DMS114 treated with DMSO at 0.1 percent for 48 hours (cell line): ENCODE measurements around the gene TXNDC11.
"Not testable (repeated sequence)": the region's sequence is repeated elsewhere in the genome, so short reads cannot be mapped to it uniquely, and the experiment has no call there.

Experiments
- DNase-seq: peaks from one replicate; lab custom pipeline; 2025; ENCODE audit not compliant: unreplicated experiment; lab: John Stamatoyannopoulos, UW

TXNDC11 gene

GRCh38 chr16:11742536-11743307, at the start of gene TXNDC11:
Gene TXNDC11 (minus strand): TSS chr16:11742857. CDS start chr16:11742730, 127 bp downstream.
- peak; percentile 88 for DNase-seq

DNA sequence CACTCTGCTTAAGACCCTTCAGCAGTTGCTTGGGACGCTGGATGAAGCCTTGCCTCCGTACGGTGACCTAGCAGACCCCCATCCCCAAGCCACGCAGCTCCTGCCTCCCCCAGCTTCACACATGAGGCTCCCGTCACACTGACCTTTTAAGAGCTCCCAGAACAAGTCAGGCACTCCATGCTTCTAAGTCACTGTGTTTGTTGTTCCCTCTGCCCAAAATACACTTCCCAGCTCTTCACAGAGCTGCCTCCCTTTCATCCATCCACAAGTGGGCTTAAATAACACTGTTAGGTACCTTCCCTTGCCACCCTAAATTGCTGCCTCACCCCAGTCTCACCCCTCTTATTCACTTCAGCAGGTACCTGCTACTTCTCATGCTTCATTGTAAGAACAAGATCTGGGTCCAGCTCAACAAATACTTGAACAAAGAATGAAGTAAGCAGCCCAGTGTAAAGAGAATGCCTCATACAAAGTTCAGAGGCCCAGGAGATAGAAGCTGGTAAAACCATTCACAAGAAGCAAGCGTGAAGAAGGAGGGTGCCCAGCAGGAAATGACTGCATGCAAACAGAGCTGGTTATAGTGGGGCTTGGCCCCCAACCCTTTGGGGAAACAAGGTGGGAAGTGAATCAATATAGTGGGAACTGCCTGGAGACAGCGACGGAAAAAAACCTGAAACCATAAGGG, 48.6 kb upstream of the TXNDC11 start:
- DNase-seq, result no peak

GRCh38 chr16:11788914-11789313, 46.3 kb upstream of the TXNDC11 start:
- DNase-seq, result no peak

- DNase-seq, result not testable (repeated sequence)
Observed at GRCh38 chr16:11784980-11785599, 42.4 kb upstream of the TXNDC11 start.

DNA sequence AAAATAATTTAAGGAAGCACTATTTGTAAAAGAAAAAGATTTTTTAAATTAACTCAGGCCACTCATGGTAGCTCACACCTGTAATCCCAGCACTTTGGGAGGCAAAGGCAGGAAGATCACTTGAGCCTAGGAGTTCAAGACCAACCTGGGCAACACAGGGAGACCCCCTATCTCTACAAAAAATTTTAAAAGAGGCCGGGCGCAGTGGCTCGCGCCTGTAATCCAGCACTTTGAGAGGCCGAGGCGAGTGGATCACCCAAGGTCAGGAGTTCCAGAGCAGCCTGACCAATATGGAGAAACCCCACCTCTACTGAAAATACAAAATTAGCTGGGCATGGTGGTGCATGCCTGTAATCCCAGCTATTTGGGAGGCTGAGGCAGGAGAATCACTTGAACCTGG, 41.7 kb upstream of the TXNDC11 start:
- not testable (repeated sequence) for DNase-seq

DNA sequence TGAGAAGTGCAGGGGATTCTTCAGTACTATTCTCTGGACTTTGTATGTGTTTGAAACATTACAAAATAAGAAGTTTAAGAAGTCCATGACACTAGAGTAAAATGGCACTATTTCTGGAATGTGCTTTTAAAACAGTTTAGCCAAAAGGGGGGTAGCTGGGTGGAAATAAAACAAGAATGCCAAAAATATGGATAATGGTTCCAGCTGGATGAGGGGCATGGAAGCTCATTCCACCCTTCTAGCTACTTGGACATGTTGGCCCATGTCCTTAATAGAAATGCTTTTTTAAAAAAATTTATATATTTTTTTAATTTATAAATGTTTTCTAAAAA, 41.3 kb upstream of the TXNDC11 start:
- no peak for DNase-seq

DNA sequence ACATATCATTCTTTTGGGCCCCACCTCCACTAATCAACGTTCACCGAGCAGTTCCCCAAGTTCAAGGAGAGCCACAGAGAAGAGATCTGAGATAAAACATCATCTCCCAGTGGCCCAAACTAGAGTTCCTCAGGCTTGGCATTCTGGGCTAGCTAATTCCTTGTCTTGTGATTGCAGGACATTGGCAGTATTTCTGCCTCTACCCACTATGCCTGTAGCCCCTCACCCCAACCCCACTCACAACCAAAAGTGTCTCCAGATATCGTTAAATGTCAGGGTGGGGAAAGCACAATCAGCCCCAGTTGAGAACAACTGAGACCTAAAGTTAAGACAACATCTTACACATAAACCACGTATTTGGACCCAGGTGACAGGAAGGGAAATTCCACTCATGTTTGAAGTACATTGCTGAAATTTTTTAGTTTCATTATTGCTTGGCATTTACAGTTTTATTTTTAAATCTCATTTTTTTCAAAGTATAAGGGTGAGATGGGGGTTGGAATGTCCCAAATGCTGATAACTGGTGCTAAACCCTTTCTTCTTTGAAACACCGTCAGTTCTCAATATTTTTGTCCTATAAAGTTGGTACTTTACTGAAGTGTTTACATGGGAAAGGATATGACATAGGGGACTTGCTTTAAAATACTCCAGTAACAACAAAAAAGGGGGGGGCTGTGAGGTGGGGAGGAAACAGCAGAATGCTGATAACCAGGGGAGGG, 40.8 kb upstream of the TXNDC11 start:
- no peak for DNase-seq

DNA sequence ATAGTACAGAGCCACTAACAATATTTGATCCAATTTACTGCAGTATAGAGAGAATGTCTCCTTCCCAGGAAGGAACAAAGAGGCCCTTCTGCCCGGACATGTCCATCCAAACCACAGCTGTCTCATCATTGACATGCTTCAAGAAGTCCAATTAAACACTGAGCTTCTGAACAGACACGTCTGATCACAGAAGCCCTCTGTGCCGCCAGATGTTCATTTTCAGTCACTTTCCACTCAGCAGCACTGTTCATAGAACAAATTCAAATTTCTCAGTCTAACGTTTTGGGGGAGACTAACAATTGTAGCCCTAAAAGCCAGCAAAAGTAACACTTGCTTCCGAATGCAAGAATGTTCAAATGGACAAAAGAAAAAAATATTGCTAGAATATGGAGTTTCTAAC, 39.1 kb upstream of the TXNDC11 start:
- no peak for DNase-seq

DNA sequence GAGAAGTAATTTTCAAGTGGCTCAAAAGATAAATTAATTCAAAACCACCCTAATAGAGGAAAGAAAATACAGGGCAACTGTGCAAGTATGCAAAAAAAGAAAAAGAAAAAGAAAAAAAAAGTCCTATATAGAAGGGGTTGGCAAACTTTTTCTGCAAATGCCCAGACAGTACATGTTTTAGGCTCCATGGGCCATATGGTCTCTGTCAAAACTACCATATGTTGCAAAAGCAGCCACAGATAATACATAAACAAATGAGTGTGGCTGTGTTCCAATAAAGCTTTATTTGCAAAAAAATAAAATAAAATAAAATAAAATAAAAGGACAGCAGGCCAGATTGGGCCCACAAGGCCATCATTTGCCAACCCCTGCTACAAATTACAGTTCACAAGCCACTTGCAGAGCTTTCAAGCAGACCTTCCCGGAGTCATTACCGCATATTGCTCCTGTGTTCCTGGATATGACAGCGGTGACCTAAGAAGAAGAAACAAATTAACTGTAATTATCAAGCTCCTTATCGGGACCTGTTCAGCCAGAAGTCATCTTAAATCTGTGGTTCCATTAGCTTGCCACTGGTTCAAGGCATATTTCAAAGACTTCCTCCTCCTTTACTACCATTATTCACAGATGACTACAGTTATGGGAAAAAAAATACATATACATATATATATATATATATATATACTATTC, 38.5 kb upstream of the TXNDC11 start:
- DNase-seq, result no peak

DNA sequence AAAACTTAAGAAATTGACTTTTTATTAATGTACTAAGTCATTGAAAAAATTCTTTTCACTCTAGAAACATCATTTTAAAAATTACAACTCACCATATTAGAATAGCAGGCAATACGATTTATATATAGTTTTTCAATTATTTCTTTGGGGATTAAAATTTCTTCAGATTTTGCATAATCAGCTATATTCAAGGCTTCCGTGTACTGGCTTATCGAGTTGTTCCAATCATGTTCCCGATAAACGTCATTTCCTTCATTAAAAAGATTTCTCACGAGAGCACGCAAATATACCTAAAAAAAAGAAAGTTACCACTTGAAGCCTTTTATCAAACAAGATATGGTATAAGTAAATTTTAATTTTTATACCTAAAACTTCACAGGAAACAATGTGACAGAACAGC, 36.4 kb upstream of the TXNDC11 start:
- DNase-seq, result no peak

- no peak for DNase-seq
Observed at GRCh38 chr16:11774065-11774626, 31.5 kb upstream of the TXNDC11 start.

DNA sequence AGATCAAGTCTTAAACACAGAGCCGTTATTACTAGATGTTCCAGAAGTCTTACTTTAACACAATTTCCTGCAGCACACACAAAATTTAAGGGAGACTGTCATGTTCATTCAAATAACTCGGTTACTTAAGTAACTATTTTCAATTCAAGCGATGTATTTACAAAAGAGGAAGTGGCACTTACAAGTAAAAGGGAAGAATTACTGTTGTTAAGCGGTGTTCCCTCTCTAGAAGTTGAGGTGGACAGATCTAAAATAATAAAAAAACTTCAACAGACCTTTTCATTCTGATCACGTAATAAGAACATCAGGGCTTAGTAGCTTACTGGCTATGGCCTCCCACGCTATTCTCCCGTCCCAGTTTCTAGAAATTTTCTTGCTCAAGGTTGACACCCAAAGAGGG, 26.2 kb upstream of the TXNDC11 start:
- no peak for DNase-seq

GRCh38 chr16:11762431-11762830, 19.8 kb upstream of the TXNDC11 start:
- DNase-seq, result no peak

DNA sequence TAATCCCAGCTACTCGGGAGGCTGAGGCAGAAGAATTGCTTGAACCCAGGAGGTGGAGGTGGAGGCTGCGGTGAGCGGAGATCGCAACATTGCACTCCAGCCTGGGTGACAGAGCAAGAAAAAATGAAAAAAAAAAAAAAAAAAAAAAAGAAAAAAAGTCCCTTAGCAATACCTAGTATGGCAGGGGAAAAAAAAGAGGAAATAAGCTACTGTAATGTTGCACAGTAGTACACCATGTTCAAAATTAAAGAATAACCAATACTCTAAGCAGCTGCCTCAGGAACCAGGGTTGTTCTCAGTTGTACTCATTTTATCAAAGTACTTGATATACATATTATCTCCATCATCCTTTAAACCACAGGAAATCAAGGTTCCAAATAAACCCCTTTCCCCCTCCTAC, 17.3 kb upstream of the TXNDC11 start:
- DNase-seq, result no peak

GRCh38 chr16:11759163-11759834, 16.6 kb upstream of the TXNDC11 start:
- DNase-seq, result no peak

GRCh38 chr16:11757671-11758545, 15.3 kb upstream of the TXNDC11 start:
- no peak for DNase-seq

DNA sequence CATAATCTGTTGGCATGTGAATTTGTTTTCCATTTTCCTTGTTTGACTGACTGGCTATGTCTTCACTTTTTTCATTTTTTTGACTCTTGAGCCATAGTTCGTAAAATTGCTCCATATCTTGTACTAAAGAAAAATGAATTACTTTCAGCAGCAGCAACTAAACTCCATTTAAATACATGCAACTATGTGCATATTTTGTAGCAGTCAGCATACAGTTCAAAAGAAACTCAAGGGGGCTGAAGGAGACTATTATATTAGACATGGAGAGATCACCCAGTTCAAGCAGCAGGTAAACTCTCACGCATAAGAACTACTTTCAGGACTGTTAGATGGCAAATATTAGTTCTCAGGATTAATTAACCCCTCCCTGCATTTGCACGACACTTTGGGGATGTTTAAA, 13.6 kb upstream of the TXNDC11 start:
- DNase-seq, result no peak

- no peak for DNase-seq
Observed at GRCh38 chr16:11755022-11755760, 12.5 kb upstream of the TXNDC11 start.

GRCh38 chr16:11752856-11753255, 10.2 kb upstream of the TXNDC11 start:
- DNase-seq, result no peak
